WTC11 (cell line): ENCODE results near the gene IGFBPL1. TPM values are rescaled to one million over a fixed set of nuclear protein-coding genes. Genes with fewer than 3 reads are reported as not detected.

ENCODE experiments used
- ATAC-seq: fragments of 200-7000 bp; cut with Tn5 transposase; 2 replicates; pipeline ENCODE4 v1.10.0; 2021; ENCODE audit warnings: mild to moderate bottlenecking, moderate library complexity
- CTCF ChIA-PET: fragments of 300-600 bp; sonication (Branson Sonifier 250); formaldehyde crosslinking; loops from one replicate; lab custom pipeline; 2021; ENCODE audit warnings: antibody characterized with exemption; lab: Charles Lee
- POLR2A ChIA-PET: fragments of 350-600 bp; sonication (Branson Sonifier 250); formaldehyde crosslinking; loops from one replicate; lab custom pipeline; 2021; ENCODE audit warnings: antibody characterized with exemption; lab: Charles Lee
- DNase-seq: peaks from one replicate; pipeline ENCODE4 v3.0.0; 2021; ENCODE audit warnings: low spot score
- H3K27ac Mint-ChIP-seq: 2 replicates; pipeline ENCODE4 v1.8.0; 2021; ENCODE audit warnings: mixed read lengths
- H3K27me3 Mint-ChIP-seq: 2 replicates; pipeline ENCODE4 v1.8.0; 2021; ENCODE audit warnings: low read depth, mild to moderate bottlenecking, moderate library complexity, mixed read lengths
- H3K36me3 Mint-ChIP-seq: 2 replicates; pipeline ENCODE4 v1.8.0; 2021; ENCODE audit warnings: mixed read lengths
- H3K4me1 Mint-ChIP-seq: 2 replicates; pipeline ENCODE4 v1.8.0; 2022; ENCODE audit warnings: mixed read lengths
- H3K4me3 Mint-ChIP-seq: 2 replicates; pipeline ENCODE4 v1.8.0; 2021; ENCODE audit warnings: mild to moderate bottlenecking, moderate library complexity, mixed read lengths
- H3K9me3 Mint-ChIP-seq: 2 replicates; pipeline ENCODE4 v1.8.0; 2021; ENCODE audit warnings: mixed read lengths
- E2F1 ChIP-seq: sonication (generic); formaldehyde crosslinking; IDR thresholded peaks from 2 replicates; pipeline ENCODE4 v1.8.0; 2022; ENCODE audit warnings: mild to moderate bottlenecking, missing genetic modification reagents
- ELF4 ChIP-seq: sonication (generic); formaldehyde crosslinking; IDR thresholded peaks from 2 replicates; pipeline ENCODE4 v1.8.1; 2022; ENCODE audit warnings: low read depth, mild to moderate bottlenecking, moderate library complexity, missing genetic modification reagents
- EMX1 ChIP-seq: fragments of 250-450 bp; sonication (Bioruptor Pico); IDR thresholded peaks from 2 replicates; pipeline ENCODE4 v1.8.0; 2021; ENCODE audit warnings: mild to moderate bottlenecking
- ESRRA ChIP-seq: sonication (generic); formaldehyde crosslinking; IDR thresholded peaks from 2 replicates; pipeline ENCODE4 v1.8.1; 2022; ENCODE audit warnings: mild to moderate bottlenecking, missing genetic modification reagents, borderline replicate concordance
- FOXJ3 ChIP-seq: sonication (generic); formaldehyde crosslinking; IDR thresholded peaks from 2 replicates; pipeline ENCODE4 v1.9.0; 2021; ENCODE audit warnings: missing genetic modification reagents, mild to moderate bottlenecking, borderline replicate concordance
- GRHL2 ChIP-seq: fragments of 250-450 bp; sonication (Bioruptor Pico); IDR thresholded peaks from 2 replicates; pipeline ENCODE4 v1.8.0; 2022; ENCODE audit warnings: mild to moderate bottlenecking, moderate library complexity; ENCODE audit not compliant: insufficient replicate concordance, severe bottlenecking
- GTF2I ChIP-seq: fragments of 250-450 bp; sonication (Bioruptor Pico); conservative IDR thresholded peaks from 2 replicates; pipeline ENCODE4 v1.4.0; 2021; ENCODE audit warnings: mild to moderate bottlenecking
- JAZF1 ChIP-seq: fragments of 250-450 bp; sonication (Bioruptor Pico); IDR thresholded peaks from 2 replicates; pipeline ENCODE4 v1.9.0; 2021; ENCODE audit warnings: moderate library complexity, mild to moderate bottlenecking, inconsistent platforms
- JUN ChIP-seq: sonication (generic); formaldehyde crosslinking; IDR thresholded peaks from 2 replicates; pipeline ENCODE4 v1.8.0; 2023; ENCODE audit warnings: mild to moderate bottlenecking, missing genetic modification reagents
- KAT7 ChIP-seq: sonication (generic); formaldehyde crosslinking; IDR thresholded peaks from 2 replicates; pipeline ENCODE4 v1.8.1; 2023; ENCODE audit warnings: missing genetic modification reagents, mild to moderate bottlenecking, borderline replicate concordance
- NFE2L1 ChIP-seq: sonication (generic); formaldehyde crosslinking; IDR thresholded peaks from 2 replicates; pipeline ENCODE4 v1.8.1; 2023; ENCODE audit warnings: missing genetic modification reagents
- NR1H2 ChIP-seq: sonication (generic); formaldehyde crosslinking; IDR thresholded peaks from 2 replicates; pipeline ENCODE4 v1.9.0; 2021; ENCODE audit warnings: mild to moderate bottlenecking, moderate library complexity, missing genetic modification reagents
- RORB ChIP-seq: fragments of 250-450 bp; sonication (Bioruptor Pico); IDR thresholded peaks from 2 replicates; pipeline ENCODE4 v1.9.0; 2021; ENCODE audit warnings: mild to moderate bottlenecking
- total RNA-seq: library from RNA; stranded (reverse); gene quantifications from 3 replicates; pipeline ENCODE4 v1.2.3, GENCODE V29; 2021
- TF ChIP-seq, protein P1 (sequence below): sonication (generic); formaldehyde crosslinking; IDR thresholded peaks from 2 replicates; pipeline ENCODE4 v1.8.1; 2023; ENCODE audit warnings: mild to moderate bottlenecking, missing genetic modification reagents, moderate library complexity
- TF ChIP-seq, protein P2 (sequence below): fragments of 250-450 bp; sonication (Bioruptor Pico); IDR thresholded peaks from 2 replicates; pipeline ENCODE4 v2.1.2; 2022; ENCODE audit warnings: mild to moderate bottlenecking, moderate library complexity
- TF ChIP-seq, protein P3 (sequence below): sonication (generic); formaldehyde crosslinking; conservative IDR thresholded peaks from 2 replicates; pipeline ENCODE4 v1.8.1; 2023; ENCODE audit warnings: mild to moderate bottlenecking, low read depth, missing genetic modification reagents, moderate library complexity

Gene IGFBPL1
- total RNA-seq, 1 experiment from 2014 or later = 36.7 TPM

DNA sequence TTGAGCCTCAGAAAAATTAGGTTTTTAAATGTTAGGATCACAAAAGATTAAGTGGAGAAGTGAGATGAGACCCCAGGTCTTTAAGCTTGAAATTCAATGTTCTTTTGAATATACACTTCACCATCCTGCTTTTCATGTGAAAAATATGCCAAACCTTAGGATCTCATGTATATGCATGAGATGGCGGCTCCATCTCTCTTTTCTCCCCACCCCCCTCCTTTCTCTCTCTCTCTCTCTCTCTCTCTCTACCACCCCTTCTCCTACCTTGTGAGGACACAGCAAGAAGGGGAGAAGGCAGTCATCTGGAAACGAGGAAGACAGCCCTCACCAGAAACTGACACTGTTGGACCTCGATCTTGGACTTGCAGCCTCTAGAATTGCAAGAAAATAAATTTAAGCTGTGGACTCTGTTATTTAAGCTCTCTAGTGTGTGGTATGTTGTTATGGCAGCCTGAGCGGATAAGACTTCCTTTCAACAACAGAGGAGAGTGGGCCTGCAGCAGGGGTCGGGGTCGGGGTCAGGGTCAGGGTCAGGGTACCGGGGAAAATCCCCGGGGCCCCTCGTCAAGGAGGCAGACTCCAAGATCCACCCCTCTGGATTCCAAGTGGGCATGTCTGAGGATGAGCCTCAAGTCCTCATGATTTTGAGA, 48.1 kb downstream of the IGFBPL1 start:
- Mint-ChIP-seq H3K4me3 (no peak overlapping the region), H3K27ac (no peak overlapping the region), H3K9me3 (peaks cover 10% of the 10 kb centered on the region), H3K27me3 (peaks cover 90% of the 10 kb centered on the region), H3K4me1 (peaks cover 14% of the 10 kb centered on the region), H3K36me3 (peaks cover 6% of the 10 kb centered on the region)
- DNase-seq (no peak), ATAC-seq (no peak)
- TF ChIP-seq, protein P1, sequence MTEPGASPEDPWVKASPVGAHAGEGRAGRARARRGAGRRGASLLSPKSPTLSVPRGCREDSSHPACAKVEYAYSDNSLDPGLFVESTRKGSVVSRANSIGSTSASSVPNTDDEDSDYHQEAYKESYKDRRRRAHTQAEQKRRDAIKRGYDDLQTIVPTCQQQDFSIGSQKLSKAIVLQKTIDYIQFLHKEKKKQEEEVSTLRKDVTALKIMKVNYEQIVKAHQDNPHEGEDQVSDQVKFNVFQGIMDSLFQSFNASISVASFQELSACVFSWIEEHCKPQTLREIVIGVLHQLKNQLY (CRISPR knock-in tag) = no peak
- TF ChIP-seq NFE2L1 = no peak
- no peak for TF ChIP-seq GTF2I
- ChIA-PET POLR2A (no interaction called here), CTCF (interaction anchor here (3.3 kb wide), 1 partner anchor 17 kb away, joined by 12 read pairs; the partner anchor contains the start of gene ALDH1B1)

- ChIA-PET CTCF (interaction anchor here (3.3 kb wide), 1 partner anchor 17 kb away, joined by 12 read pairs; the partner anchor contains the start of gene ALDH1B1), POLR2A (interaction anchor here (0.7 kb wide), 1 partner anchor 158 kb away, joined by 9 read pairs; no protein-coding TSS in a partner anchor)
- ATAC-seq = no peak
- H3K36me3 Mint-ChIP-seq = peaks cover 6% of the 10 kb centered on the region
- no peak overlapping the region for H3K4me3 Mint-ChIP-seq
- peaks cover 14% of the 10 kb centered on the region for H3K4me1 Mint-ChIP-seq
- DNase-seq = no peak
- peaks cover 10% of the 10 kb centered on the region for H3K9me3 Mint-ChIP-seq
- no peak overlapping the region for H3K27ac Mint-ChIP-seq
- peaks cover 89% of the 10 kb centered on the region for H3K27me3 Mint-ChIP-seq
- TF ChIP-seq JUN (CRISPR knock-in tag) (no peak), KAT7 (CRISPR knock-in tag) (no peak), ELF4 (no peak), NR1H2 (CRISPR knock-in tag) (no peak), RORB (CRISPR knock-in tag) (no peak), NFE2L1 (no peak), EMX1 (CRISPR knock-in tag) (no peak), JAZF1 (no peak), ESRRA (CRISPR knock-in tag) (no peak), GRHL2 (CRISPR knock-in tag) (no peak), E2F1 (CRISPR knock-in tag) (no peak), FOXJ3 (CRISPR knock-in tag) (no peak)
- TF ChIP-seq, protein P2, sequence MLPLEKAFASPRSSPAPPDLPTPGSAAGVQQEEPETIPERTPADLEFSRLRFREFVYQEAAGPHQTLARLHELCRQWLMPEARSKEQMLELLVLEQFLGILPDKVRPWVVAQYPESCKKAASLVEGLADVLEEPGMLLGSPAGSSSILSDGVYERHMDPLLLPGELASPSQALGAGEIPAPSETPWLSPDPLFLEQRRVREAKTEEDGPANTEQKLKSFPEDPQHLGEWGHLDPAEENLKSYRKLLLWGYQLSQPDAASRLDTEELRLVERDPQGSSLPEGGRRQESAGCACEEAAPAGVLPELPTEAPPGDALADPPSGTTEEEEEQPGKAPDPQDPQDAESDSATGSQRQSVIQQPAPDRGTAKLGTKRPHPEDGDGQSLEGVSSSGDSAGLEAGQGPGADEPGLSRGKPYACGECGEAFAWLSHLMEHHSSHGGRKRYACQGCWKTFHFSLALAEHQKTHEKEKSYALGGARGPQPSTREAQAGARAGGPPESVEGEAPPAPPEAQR (CRISPR knock-in tag) = no peak
- TF ChIP-seq, protein P3, sequence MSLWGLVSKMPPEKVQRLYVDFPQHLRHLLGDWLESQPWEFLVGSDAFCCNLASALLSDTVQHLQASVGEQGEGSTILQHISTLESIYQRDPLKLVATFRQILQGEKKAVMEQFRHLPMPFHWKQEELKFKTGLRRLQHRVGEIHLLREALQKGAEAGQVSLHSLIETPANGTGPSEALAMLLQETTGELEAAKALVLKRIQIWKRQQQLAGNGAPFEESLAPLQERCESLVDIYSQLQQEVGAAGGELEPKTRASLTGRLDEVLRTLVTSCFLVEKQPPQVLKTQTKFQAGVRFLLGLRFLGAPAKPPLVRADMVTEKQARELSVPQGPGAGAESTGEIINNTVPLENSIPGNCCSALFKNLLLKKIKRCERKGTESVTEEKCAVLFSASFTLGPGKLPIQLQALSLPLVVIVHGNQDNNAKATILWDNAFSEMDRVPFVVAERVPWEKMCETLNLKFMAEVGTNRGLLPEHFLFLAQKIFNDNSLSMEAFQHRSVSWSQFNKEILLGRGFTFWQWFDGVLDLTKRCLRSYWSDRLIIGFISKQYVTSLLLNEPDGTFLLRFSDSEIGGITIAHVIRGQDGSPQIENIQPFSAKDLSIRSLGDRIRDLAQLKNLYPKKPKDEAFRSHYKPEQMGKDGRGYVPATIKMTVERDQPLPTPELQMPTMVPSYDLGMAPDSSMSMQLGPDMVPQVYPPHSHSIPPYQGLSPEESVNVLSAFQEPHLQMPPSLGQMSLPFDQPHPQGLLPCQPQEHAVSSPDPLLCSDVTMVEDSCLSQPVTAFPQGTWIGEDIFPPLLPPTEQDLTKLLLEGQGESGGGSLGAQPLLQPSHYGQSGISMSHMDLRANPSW (CRISPR knock-in tag) = no peak
- TF ChIP-seq, all 79 proteins: peak for 0
These were observed 48.7 kb downstream of the IGFBPL1 start for GRCh38 chr9:38375572-38375963.
